Transverse colon (tissue), 4 donors: Measurements from ENCODE around the gene TRIM47.

Source experiments
- CTCF ChIP-seq, 5 experiments: fragments of 200-600 bp in 3 of 5; fragments of 450-650 bp in 2 of 5; sonication (generic) in 3 of 5; IDR thresholded peaks; 1 replicate in 2 of 5; 2 replicates in 3 of 5; pipeline ENCODE4 v1.5.1; 2016 to 2017; ENCODE audit warnings: antibody characterized with exemption in 5 of 5, inconsistent platforms in 3 of 5, mild to moderate bottlenecking in 2 of 5, moderate library complexity in 1 of 5
- POLR2A ChIP-seq: fragments of 450-650 bp; IDR thresholded peaks from one replicate; pipeline ENCODE4 v1.6.1; 2016; ENCODE audit warnings: antibody characterized with exemption, mild to moderate bottlenecking, moderate library complexity
- POLR2AphosphoS5 ChIP-seq, 3 donors: sonication (generic); formaldehyde crosslinking; IDR thresholded peaks; one replicate each; pipeline ENCODE4 v1.6.1; 2016; ENCODE audit warnings: antibody characterized with exemption in 3 of 3

- TF ChIP-seq POLR2A (peak; percentile 49), CTCF (IDR thresholded peaks at IDR 0.05) (peak; percentile 11 to 44 (median 30)), POLR2AphosphoS5 (IDR thresholded peaks at IDR 0.05) (peak; percentile 87 to 96 (median 87))
Observed at GRCh38 chr17:75878174-75878998, at the start of gene TRIM47.
